GM10266 (cell line): Measurements from ENCODE around the gene LINGO3.

ENCODE experiments used
- DNase-seq: peaks from one replicate; pipeline ENCODE4 v3.0.0; 2012; ENCODE audit errors: extremely low spot score
- CTCF ChIP-seq: IDR thresholded peaks from 2 replicates; pipeline ENCODE4 v1.5.1; 2012; ENCODE audit warnings: mild to moderate bottlenecking, low read depth; ENCODE audit not compliant: control insufficient read depth, insufficient read depth; ENCODE audit errors: missing control alignments

Gene LINGO3

GRCh38 chr19:2338751-2339643 is 31.0 kb upstream of the LINGO3 start:
- no peak for DNase-seq
- no peak for TF ChIP-seq CTCF

GRCh38 chr19:2338055-2338615 is 30.2 kb upstream of the LINGO3 start:
- DNase-seq = no peak
- no peak for TF ChIP-seq CTCF

GRCh38 chr19:2337329-2337707 is 29.4 kb upstream of the LINGO3 start:
- DNase-seq = no peak
- no peak for TF ChIP-seq CTCF

- DNase-seq = no peak
- TF ChIP-seq CTCF = no peak
Measured at GRCh38 chr19:2336528-2337328, 28.8 kb upstream of the LINGO3 start.

- DNase-seq = no peak
- no peak for TF ChIP-seq CTCF
Measured at GRCh38 chr19:2335848-2336247, 27.9 kb upstream of the LINGO3 start.

GRCh38 chr19:2334986-2335846 is 27.3 kb upstream of the LINGO3 start:
- no peak for TF ChIP-seq CTCF
- DNase-seq = no peak
